ENCODE measurements around the gene MRPS34. TPM values are rescaled to one million over a fixed set of nuclear protein-coding genes. Genes with fewer than 3 reads are reported as not detected.

MRPS34 gene
- total and polyA plus RNA-seq, 4 donors, result 42.4 to 100 (median 58.7) TPM

- H3K27ac ChIP-seq (ENCODE audit: low read depth in 1 of 2, low read length in 2 of 2), result no peak overlapping the region
- DNase-seq (ENCODE audit: low spot score), result no peak
- H3K4me1 ChIP-seq (ENCODE audit: control insufficient read depth in 4 of 4, insufficient read depth in 4 of 4, low read length in 3 of 4), result no peaks in the 10 kb centered on the region
- 96% methylated on average over 31 of the region's 31 CpGs for WGBS
- H3K4me3 ChIP-seq (ENCODE audit: low read depth in 1 of 3, low read length in 3 of 3), result no peak overlapping the region
- H3K27me3 ChIP-seq (ENCODE audit: control insufficient read depth in 4 of 4, insufficient read depth in 4 of 4, low read length in 3 of 4), result no peaks in the 10 kb centered on the region
- no peaks in the 10 kb centered on the region for H3K9me3 ChIP-seq (ENCODE audit: control insufficient read depth in 4 of 4, low read length in 3 of 4)
- TF ChIP-seq NR2F2 (IDR thresholded peaks at IDR 0.05) (no peak), YY1 (IDR thresholded peaks at IDR 0.05) (no peak), CTCF (IDR thresholded peaks at IDR 0.05; ENCODE audit: low read depth, low read length, missing input control) (no peak), RXRA (IDR thresholded peaks at IDR 0.05) (no peak), ATF3 (IDR thresholded peaks at IDR 0.05) (no peak), FOXA1 (IDR thresholded peaks at IDR 0.05) (no peak), SP1 (IDR thresholded peaks at IDR 0.05) (no peak), RAD21 (IDR thresholded peaks at IDR 0.05) (no peak), ZBTB33 (IDR thresholded peaks at IDR 0.05) (no peak), REST (IDR thresholded peaks at IDR 0.05) (no peak), EGR1 (IDR thresholded peaks at IDR 0.05; ENCODE audit: low read depth in 2 of 2) (no peak), GABPA (IDR thresholded peaks at IDR 0.05 in 1 of 2, conservative IDR thresholded peaks at IDR 0.05 in 1 of 2) (no peak), HNF4A (conservative IDR thresholded peaks at IDR 0.05) (no peak), MAX (IDR thresholded peaks at IDR 0.05) (no peak)
- H3K9ac ChIP-seq (ENCODE audit: low read depth in 1 of 2, low read length in 2 of 2), result no peak overlapping the region
- H3K36me3 ChIP-seq (ENCODE audit: control insufficient read depth in 4 of 4, insufficient read depth in 3 of 4, low read depth in 1 of 4, low read length in 3 of 4), result peaks cover 6 to 60% (median 28%) of the 10 kb centered on the region in 4 donors
Observed at GRCh38 chr16:1746693-1747195, 26.2 kb downstream of the MRPS34 start.

Data from liver (tissue), 9 donors.